GM08714 (cell line): Measurements from ENCODE around the gene QTRT2.

Experiments
- H3K4me3 ChIP-seq: fragments of 200-500 bp; sonication (Bioruptor generic); 2 replicates; pipeline ENCODE4 v1.5.1; 2014; ENCODE audit warnings: mild to moderate bottlenecking, low read length, inconsistent platforms
- ZNF274 ChIP-seq: IDR thresholded peaks from 2 replicates; pipeline ENCODE4 v1.6.1; 2012; ENCODE audit warnings: mild to moderate bottlenecking, low read depth, low read length

The QTRT2 gene

DNA sequence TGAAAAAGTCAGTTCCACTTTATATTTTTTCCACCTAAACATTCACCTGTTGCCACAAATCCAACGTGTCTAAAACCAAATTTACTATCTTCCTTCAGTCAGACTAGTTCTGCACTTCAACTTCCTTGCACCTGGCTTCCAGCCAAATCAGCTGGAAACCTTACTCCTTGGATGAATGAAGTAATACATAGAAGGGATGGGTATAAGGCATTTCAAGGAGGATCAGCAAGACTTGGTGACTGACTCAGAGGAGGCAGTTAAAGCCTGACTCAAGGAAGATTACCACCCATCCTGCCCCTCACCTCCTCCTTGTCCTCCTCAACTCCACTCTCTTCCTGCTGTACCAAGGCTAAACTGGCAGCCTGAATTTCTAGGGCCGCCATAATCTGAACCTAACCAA lies 37.1 kb downstream of the QTRT2 start:
- no peak overlapping the region for H3K4me3 ChIP-seq
- no peak for TF ChIP-seq ZNF274

DNA sequence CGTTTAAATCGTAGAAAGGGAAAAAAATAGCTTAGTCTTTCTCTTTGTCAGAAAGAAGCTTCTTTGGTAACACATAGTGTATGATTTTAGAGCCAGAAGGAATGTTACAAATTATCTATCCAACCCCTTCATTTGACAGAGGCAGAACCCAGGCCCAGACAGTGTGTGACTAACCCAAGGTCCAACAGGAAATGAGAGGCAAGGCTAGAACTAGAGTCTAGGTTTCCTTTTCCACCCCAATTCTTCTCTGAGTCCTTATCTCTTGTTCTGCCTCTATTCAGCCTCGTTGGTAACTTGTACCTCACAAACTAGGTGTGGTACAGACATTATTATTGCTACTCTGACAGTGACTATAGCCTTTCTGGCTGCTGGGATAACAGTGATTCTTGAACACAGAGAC lies 39.3 kb downstream of the QTRT2 start:
- no peak overlapping the region for H3K4me3 ChIP-seq
- no peak for TF ChIP-seq ZNF274

DNA sequence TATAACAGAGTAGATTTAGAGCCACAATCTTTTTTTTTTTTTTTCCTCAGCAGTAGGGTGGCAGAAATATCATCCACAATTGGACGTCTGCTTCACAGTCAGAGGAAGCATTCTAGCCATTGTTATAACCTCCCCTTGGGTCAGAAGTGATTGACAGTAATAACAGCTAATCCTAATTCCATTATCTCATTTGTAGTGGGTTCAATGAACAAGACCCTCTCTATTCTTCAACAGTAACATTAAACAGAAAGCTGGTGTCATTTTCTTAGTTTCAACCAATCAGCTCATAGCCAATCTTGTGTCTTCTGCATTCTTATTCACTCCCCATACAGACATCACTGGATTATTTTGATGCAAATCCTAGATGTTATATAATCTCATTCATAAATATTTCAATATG lies 44.6 kb downstream of the QTRT2 start:
- TF ChIP-seq ZNF274 = no peak
- no peak overlapping the region for H3K4me3 ChIP-seq

DNA sequence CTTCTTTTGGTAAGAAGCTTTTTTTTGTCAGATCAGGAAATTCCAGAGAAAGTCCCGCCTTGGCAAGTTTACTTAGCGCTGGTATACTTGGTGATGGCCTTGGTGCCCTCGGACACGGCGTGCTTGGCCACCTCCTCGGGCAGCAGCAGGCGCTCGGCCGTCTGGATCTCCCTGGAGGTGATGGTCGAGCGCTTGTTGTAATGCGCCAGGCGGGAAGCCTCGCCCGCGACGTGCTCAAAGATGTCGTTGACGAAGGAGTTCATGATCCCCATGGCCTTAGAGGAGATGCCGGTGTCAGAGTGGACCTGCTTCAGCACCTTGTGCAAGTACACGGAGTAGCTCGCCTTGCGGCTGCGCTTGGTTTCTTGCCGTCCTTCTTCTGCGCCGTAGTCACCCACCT lies 46.6 kb downstream of the QTRT2 start:
- H3K4me3 ChIP-seq = no peak overlapping the region
- TF ChIP-seq ZNF274 = no peak

DNA sequence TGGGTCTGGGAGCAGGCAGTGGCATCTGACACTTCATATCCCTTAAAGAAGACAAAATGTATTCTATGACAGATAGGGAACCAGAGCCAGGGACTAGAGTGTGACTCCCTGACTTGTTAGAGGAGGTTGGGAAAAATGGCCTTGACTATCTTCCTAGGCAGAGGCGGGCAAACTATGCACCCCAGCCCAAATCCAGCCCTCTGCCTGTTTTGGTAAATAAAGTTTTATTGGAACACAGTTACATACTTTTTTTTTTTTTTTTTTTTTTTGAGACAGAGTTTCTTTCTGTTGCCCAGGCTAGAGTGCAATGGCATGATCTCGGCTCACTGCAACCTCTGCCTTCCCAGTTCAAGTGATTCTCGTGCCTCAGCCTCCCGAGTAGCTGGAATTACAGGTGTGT lies 47.3 kb downstream of the QTRT2 start:
- H3K4me3 ChIP-seq = no peak overlapping the region
- no peak for TF ChIP-seq ZNF274

DNA sequence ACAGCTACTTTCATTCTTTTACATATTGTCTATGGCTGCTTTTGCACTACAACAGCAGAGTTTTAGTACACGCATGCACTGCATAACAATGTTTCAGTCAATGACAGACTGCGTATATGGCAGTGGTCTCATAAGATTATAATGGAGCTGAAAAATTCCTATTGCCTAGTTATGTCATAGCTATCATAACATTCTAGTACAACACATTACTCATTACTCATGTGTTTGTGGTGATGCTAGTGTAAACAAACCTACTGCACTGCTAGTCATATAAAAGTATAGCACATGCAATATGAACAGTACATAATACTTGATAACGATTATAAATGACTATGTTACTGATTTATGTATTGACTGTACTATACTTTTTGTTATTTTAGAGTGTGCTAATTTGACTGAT lies 47.9 kb downstream of the QTRT2 start:
- no peak for TF ChIP-seq ZNF274
- H3K4me3 ChIP-seq = no peak overlapping the region

DNA sequence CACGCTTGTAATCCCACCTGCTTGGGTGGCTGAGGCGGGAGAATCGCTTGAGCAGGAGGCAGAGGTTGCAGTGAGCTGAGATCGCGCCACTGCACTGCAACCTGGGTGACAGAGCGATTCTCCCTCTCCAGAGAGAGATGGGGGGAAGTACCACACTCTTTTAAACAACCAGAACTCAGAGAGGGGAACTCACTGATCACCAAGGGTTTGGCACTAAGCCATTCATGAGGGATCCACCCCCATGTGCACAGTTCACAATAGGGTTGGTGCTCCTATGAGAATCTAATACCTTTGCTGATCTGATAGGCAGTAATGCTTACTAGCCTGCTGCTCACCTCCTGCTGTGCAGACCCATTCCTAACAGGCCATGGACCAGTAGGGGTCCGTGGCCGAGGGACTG lies 51.6 kb downstream of the QTRT2 start:
- TF ChIP-seq ZNF274 = no peak
- H3K4me3 ChIP-seq = no peak overlapping the region

DNA sequence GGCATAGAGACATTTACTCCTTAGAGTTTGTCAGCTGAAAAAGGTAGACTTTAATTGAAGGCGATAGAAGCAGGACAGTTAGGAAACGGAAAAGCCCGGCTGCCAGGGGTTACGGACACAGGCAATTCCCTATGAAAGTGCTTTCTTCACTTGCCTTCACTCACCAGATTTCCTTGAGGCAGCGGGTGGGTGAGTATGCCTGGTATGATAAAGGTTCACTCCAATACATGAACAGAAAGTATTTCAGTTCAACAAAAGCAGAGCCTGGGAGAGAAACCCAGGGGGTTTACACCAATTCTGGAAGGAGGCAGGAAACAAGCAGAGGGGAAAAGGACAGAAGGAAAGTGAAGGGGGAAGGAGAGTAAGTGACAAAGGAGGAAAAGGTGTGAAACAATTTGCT lies 53.9 kb downstream of the QTRT2 start:
- H3K4me3 ChIP-seq = no peak overlapping the region
- TF ChIP-seq ZNF274 = no peak

DNA sequence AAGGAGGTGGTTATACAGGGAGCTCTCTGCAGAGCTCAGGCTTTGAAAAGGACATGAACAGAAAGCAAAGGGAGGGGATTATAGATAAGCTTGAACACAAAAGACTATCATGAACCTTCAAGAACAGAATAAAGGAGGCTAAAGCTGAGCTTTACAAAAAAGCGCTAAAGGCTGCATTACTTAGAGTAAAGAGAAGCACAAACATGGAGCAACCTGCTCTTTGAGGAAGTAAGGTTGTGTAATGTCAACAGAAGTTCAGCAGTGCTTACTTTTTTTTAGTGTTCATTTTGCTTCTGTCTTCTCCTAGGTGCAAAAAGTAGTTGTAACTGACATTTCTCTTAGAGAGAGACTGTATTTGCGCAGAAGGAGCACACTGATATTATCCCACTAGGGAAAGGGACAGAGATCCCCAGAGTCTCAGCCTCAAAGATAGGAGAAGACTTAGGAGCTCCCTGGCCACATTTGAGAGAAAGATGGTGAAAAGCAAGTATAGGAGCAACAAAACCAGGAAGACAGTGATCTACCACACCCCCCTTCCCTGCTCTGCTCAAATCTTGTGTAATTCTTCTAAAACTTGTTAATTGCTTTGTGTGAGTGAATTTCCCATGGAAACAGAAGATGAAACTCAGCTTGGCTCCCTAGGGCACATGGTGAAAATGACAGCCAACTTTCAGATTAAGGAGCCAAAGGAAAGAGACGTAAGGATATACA lies 54.7 kb downstream of the QTRT2 start:
- no peak for TF ChIP-seq ZNF274
- no peak overlapping the region for H3K4me3 ChIP-seq

DNA sequence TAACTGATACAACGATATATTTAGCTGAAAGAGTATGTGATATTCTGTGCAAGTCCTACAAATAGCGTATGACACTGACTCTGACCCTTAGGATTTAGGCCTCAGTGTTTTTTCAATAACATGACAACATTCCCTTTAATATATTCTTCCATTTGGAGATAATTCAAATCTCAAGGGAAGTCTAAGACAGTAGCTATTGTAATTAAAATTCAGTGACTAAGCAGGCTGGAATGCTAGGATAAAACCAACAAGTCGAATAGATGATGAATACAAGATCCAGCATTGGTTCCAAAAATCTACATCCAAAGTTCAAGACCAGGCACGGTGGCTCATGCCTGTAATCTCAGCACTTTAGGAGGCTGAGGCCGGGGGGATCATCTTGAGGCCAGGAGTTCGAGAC lies 56.2 kb downstream of the QTRT2 start:
- no peak overlapping the region for H3K4me3 ChIP-seq
- no peak for TF ChIP-seq ZNF274

DNA sequence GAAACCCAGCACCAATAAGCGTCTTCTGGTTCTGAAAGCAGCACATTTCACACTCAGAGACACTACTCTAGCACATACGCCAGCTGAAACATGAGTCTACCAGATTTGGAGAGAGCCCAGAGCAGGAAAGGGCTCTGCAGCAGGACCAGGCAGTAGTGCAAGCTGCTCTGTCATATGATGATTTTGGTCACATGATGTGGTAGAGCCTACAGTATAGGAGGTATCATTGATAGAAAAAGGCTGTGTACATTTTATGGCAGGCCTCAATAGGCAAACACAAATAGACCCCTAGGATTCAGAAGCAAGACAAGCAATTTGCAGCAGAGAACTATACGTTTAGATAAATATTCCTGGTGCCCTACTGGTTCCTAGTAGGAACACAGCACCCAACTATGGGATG lies 58.2 kb downstream of the QTRT2 start:
- TF ChIP-seq ZNF274 = no peak
- no peak overlapping the region for H3K4me3 ChIP-seq

DNA sequence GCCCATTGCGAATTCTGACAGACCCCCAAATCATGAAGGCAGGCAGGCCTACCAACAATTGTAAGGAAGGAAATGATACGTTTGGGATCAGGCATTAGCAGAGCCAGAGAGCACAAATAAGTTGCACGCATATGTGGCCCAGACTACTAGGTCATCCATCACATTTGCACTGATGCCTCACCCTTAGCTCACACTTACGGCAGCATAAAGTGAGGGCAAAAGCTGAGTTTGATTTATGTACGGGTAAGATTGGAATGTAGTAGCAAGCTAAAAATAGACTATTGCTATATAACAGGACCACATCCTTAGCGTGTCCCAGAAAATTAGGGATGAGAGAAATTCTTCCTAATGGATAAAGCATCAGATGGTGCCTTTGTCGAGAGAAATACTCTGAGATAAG lies 58.6 kb downstream of the QTRT2 start:
- TF ChIP-seq ZNF274 = no peak
- H3K4me3 ChIP-seq = no peak overlapping the region

DNA sequence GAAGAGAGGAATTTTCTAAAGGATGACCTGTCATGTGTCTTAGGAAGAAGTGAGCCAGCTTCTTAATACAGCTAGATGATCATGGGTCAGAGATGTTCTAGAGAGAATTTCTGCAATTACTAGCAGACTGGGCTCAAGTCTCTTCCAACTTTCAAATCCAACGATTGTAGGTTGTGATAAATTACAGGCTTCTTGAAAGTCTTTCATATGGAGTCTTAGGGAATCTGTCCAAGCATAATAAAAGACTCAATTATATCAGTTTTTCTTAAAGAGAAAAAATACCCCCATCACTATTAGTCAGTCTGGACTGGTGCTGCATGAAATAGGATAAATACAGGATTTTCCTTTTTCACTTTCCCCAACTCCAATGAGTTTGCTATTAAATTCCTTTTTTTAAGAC lies 63.2 kb downstream of the QTRT2 start:
- no peak for TF ChIP-seq ZNF274
- no peak overlapping the region for H3K4me3 ChIP-seq

DNA sequence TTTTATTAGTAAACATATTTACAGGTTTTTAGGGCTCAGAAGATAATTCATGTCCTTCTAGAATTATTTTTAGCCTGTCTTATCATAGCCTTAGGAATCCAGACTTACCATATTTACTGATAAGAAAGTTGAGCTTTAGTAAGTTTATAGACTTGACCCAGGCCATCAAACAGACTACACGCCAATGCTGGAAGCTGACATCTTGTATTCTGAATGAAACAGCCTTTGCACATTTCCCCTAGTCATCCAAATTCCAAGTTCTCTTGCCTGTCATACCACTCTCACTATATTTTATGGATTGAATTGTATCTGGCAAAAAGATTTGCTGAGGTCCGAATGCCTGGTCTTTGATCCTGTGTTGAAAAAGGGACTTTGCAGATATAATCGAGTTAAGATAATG lies 63.7 kb downstream of the QTRT2 start:
- TF ChIP-seq ZNF274 = no peak

DNA sequence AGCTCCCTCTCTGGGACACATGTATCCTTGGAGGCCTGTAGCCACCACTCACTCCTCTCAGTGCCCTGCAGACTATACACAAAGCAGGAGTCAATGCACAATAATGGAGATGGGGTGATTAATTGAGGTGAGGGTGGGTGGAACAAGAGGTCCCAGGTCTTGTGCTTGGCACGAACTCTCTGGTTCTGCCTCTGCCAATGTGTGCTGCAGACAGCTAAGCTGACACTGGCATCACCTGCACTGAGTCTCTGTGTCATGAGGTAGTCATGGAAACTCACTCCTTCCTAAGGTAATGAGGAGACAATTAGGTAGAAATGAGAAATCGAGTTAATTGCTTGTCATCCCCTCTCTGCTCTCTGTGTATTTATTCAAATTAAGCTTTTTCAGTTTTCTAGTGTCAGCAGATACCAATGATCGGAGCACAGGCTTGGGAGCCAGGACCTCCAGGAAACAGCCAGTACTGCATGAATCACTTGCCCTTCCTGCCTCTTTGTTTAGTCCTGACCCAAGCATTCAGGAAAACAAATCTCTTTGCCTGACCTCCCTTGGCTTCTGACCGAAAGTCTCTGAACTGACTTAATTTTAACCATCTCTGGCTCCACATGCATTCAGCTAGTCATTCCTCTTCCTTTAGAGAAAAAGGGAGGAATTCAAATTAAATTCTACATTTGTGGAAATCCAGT lies 65.6 kb downstream of the QTRT2 start:
- no peak for TF ChIP-seq ZNF274
- H3K4me3 ChIP-seq = no peak overlapping the region

More for the DNA sequence above, 63.7 kb downstream of the QTRT2 start:
- H3K4me3 ChIP-seq = no peak overlapping the region

DNA sequence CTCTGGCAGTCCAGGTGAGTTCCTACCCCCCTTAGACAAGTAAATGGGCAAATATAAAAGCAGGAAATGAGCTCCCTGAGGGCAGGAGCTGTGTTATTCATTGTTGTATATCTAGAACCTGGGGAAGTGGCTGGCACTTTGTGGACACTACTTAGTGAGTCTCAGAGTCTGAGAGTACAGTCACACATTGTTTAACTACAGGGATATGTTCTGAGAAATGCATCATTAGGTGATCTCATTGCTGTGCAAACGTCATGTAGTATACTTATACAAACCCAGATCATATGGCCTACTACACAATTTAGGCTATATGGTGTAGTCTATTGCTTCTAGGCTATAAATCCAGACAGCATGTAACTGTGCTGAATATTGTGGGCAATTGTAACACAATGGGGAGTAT lies 69.9 kb downstream of the QTRT2 start:
- no peak for TF ChIP-seq ZNF274
- H3K4me3 ChIP-seq = no peak overlapping the region
